Measurements from ENCODE around the gene TMEM167A. TPM values are rescaled to one million over a fixed set of nuclear protein-coding genes. Genes with fewer than 3 reads are reported as not detected.

The TMEM167A gene
- total RNA-seq, 2 donors from 2014 or later: 124 to 134 TPM

DNA sequence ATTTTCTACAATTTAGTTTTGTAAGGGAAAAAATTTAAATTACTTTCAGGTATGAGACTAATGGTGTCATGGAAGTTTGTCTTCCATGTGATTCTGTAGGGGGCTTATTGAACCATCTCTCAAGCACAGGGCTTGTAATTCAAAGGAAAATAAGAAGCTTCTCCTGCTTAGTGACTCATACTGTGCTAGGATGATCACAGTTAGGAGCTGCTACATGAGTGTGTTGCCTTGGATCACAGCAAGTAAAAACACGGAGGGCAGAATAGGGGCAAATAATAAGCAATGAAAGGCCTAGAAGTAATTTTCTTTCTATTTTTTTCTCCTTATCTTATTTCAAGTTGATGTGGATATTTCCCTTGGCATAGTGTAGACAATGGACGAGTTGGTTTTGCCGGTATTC, 28.9 kb downstream of the TMEM167A start:
- Mint-ChIP-seq H3K9me3 (no peaks in the 10 kb centered on the region), H3K36me3 (ENCODE audit: low read depth) (peaks cover 9% of the 10 kb centered on the region), H3K27ac (no peak overlapping the region), H3K4me3 (no peak overlapping the region), H3K27me3 (ENCODE audit: insufficient read depth) (no peaks in the 10 kb centered on the region), H3K4me1 (no peaks in the 10 kb centered on the region)
- TF ChIP-seq, protein P1, sequence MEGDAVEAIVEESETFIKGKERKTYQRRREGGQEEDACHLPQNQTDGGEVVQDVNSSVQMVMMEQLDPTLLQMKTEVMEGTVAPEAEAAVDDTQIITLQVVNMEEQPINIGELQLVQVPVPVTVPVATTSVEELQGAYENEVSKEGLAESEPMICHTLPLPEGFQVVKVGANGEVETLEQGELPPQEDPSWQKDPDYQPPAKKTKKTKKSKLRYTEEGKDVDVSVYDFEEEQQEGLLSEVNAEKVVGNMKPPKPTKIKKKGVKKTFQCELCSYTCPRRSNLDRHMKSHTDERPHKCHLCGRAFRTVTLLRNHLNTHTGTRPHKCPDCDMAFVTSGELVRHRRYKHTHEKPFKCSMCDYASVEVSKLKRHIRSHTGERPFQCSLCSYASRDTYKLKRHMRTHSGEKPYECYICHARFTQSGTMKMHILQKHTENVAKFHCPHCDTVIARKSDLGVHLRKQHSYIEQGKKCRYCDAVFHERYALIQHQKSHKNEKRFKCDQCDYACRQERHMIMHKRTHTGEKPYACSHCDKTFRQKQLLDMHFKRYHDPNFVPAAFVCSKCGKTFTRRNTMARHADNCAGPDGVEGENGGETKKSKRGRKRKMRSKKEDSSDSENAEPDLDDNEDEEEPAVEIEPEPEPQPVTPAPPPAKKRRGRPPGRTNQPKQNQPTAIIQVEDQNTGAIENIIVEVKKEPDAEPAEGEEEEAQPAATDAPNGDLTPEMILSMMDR (conservative IDR thresholded peaks at IDR 0.05): no peak
- Histone ChIP-seq H3K4me3 (ENCODE audit: low read length) (no peak overlapping the region), H3K4me1 (ENCODE audit: control insufficient read depth, insufficient read depth, low read length) (no peaks in the 10 kb centered on the region), H3K27ac (ENCODE audit: low read depth, low read length) (no peak overlapping the region), H3K36me3 (ENCODE audit: control insufficient read depth, insufficient read depth, low read length) (peaks cover 22% of the 10 kb centered on the region), H3K9me3 (ENCODE audit: control insufficient read depth, low read length) (no peaks in the 10 kb centered on the region), H3K27me3 (ENCODE audit: control insufficient read depth, insufficient read depth, low read length, poor library complexity, severe bottlenecking) (no peaks in the 10 kb centered on the region), H3K9ac (ENCODE audit: extremely low read depth, low read length, poor library complexity, severe bottlenecking) (no peak overlapping the region)
- no peak for DNase-seq
- WGBS, 2 experiments (ENCODE audit: insufficient coverage in 1 of 2, insufficient read length in 1 of 2): 91% methylated on average over 3 of the region's 3 CpGs; no CpG with 5 or more reads in 1 of the 2 experiments

DNA sequence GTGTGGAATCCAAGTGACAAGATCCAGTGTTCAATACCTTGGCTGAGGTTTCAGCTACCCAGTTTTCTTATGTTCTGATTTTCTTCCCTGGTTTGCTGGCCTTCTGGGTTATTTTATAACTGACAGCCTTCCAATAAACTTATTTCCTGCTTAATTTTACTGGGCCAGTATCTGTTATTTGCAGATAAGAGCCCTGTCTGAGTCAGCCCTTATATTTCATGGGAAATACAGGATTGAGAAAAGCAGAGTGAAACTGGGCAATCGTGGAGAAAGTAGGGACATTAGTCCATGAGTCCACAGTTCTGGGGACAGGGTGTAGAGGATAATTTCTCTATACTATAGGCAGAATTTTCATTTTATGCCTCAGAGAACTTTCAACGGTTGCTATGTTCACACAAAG, 32.3 kb downstream of the TMEM167A start:
- no peak overlapping the region for H3K27ac ChIP-seq (ENCODE audit: low read depth, low read length)
- Mint-ChIP-seq H3K27ac (no peak overlapping the region), H3K4me1 (no peaks in the 10 kb centered on the region), H3K36me3 (ENCODE audit: low read depth) (no peaks in the 10 kb centered on the region), H3K27me3 (ENCODE audit: insufficient read depth) (no peaks in the 10 kb centered on the region), H3K4me3 (no peak overlapping the region), H3K9me3 (no peaks in the 10 kb centered on the region)
- H3K9me3 ChIP-seq (ENCODE audit: control insufficient read depth, low read length): no peaks in the 10 kb centered on the region
- H3K36me3 ChIP-seq (ENCODE audit: control insufficient read depth, insufficient read depth, low read length): no peaks in the 10 kb centered on the region
- no peak overlapping the region for H3K4me3 ChIP-seq (ENCODE audit: low read length)
- 96% methylated on average over 2 of the region's 2 CpGs; no CpG with 5 or more reads in 1 of the 2 experiments for WGBS, 2 experiments (ENCODE audit: insufficient coverage in 1 of 2, insufficient read length in 1 of 2)
- H3K4me1 ChIP-seq (ENCODE audit: control insufficient read depth, insufficient read depth, low read length): no peaks in the 10 kb centered on the region
- DNase-seq: no peak
- no peaks in the 10 kb centered on the region for H3K27me3 ChIP-seq (ENCODE audit: control insufficient read depth, insufficient read depth, low read length, poor library complexity, severe bottlenecking)
- H3K9ac ChIP-seq (ENCODE audit: extremely low read depth, low read length, poor library complexity, severe bottlenecking): no peak overlapping the region
- TF ChIP-seq, protein P1 (conservative IDR thresholded peaks at IDR 0.05): no peak

DNA sequence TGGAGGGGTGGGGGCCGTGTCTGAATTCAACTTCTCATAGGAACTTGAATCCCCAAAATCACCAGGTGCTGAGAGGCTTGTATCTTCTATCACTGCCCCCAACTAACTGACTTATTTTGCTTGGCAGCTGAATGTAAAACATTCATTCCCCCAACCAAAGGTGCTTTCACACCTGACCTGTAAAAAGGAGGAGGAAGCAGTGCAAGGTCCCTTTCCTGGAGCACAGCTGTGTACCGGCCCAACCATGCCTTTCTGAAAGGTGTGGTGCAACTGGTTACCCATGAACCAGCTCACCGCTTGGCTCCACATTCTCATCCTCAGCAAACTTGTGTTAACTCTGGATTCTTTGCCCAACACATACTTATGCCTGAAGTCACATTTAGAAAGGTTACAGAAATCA, 34.7 kb downstream of the TMEM167A start:
- Mint-ChIP-seq H3K4me3 (no peak overlapping the region), H3K27ac (no peak overlapping the region), H3K4me1 (no peaks in the 10 kb centered on the region), H3K36me3 (ENCODE audit: low read depth) (no peaks in the 10 kb centered on the region), H3K9me3 (no peaks in the 10 kb centered on the region), H3K27me3 (ENCODE audit: insufficient read depth) (no peaks in the 10 kb centered on the region)
- H3K36me3 ChIP-seq (ENCODE audit: control insufficient read depth, insufficient read depth, low read length): no peaks in the 10 kb centered on the region
- TF ChIP-seq, protein P1 (conservative IDR thresholded peaks at IDR 0.05): no peak
- H3K4me1 ChIP-seq (ENCODE audit: control insufficient read depth, insufficient read depth, low read length): no peaks in the 10 kb centered on the region
- H3K9me3 ChIP-seq (ENCODE audit: control insufficient read depth, low read length): no peaks in the 10 kb centered on the region
- no peak overlapping the region for H3K9ac ChIP-seq (ENCODE audit: extremely low read depth, low read length, poor library complexity, severe bottlenecking)
- H3K27me3 ChIP-seq (ENCODE audit: control insufficient read depth, insufficient read depth, low read length, poor library complexity, severe bottlenecking): no peaks in the 10 kb centered on the region
- DNase-seq: no peak
- 94 to 100% methylated on average over 2 to 3 of the region's 3 CpGs for WGBS, 2 experiments (ENCODE audit: insufficient coverage in 1 of 2, insufficient read length in 1 of 2)
- no peak overlapping the region for H3K4me3 ChIP-seq (ENCODE audit: low read length)
- no peak overlapping the region for H3K27ac ChIP-seq (ENCODE audit: low read depth, low read length)
